H1 (cell line): ENCODE results near the gene NAA11. TPM values are rescaled to one million over a fixed set of nuclear protein-coding genes. Genes with fewer than 3 reads are reported as not detected.

ENCODE experiments used
- CTCF ChIA-PET: fragments of 300-600 bp; sonication (Branson Sonifier 250); formaldehyde crosslinking; loops from one replicate; lab custom pipeline; 2021; ENCODE audit not compliant: partially characterized antibody; lab: Charles Lee
- POLR2A ChIA-PET: fragments of 300-600 bp; sonication (Branson Sonifier 250); formaldehyde crosslinking; loops from one replicate; lab custom pipeline; 2021; ENCODE audit warnings: inconsistent platforms; ENCODE audit not compliant: partially characterized antibody; lab: Charles Lee
- DNase-seq, 2 experiments: peaks; one replicate each; pipeline versions ENCODE4 v3.0.0 to v3.0.0-alpha.2; 2010 to 2022; ENCODE audit warnings: low spot score in 2 of 2, low read depth in 1 of 2, mixed read lengths in 1 of 2
- FAIRE-seq: peaks from 2 replicates; lab custom pipeline; 2011; peaks lifted over from hg19 to GRCh38; lab: Jason Lieb, UNC
- H2AFZ ChIP-seq: 2 replicates; pipeline ENCODE4 v1.8.1; 2012; ENCODE audit warnings: low read length, inconsistent platforms
- H2AK5ac ChIP-seq: 2 replicates; pipeline ENCODE4 v1.6.1; 2013; ENCODE audit warnings: low read depth, low read length
- H2BK120ac ChIP-seq: replicated peaks from 2 replicates; pipeline ENCODE3; 2013; ENCODE audit warnings: low read depth, low read length, inconsistent platforms
- H2BK12ac ChIP-seq: 2 replicates; pipeline ENCODE4 v1.6.1; 2013; ENCODE audit warnings: low read depth, low read length
- H2BK15ac ChIP-seq: 2 replicates; pipeline ENCODE4 v1.6.1; 2013; ENCODE audit warnings: low read length
- H2BK20ac ChIP-seq: 2 replicates; pipeline ENCODE4 v1.6.1; 2013; ENCODE audit warnings: low read length
- H2BK5ac ChIP-seq: 2 replicates; pipeline ENCODE4 v1.6.1; 2013; ENCODE audit warnings: low read depth, low read length
- H3K14ac ChIP-seq: 2 replicates; pipeline ENCODE4 v1.6.1; 2013; ENCODE audit warnings: inconsistent platforms; ENCODE audit not compliant: insufficient read length
- H3K18ac ChIP-seq: 2 replicates; pipeline ENCODE4 v1.6.1; 2013; ENCODE audit warnings: low read length; ENCODE audit errors: extremely low read depth
- H3K23ac ChIP-seq: 2 replicates; pipeline ENCODE4 v1.6.1; 2013; ENCODE audit warnings: inconsistent platforms; ENCODE audit not compliant: insufficient read length
- H3K23me2 ChIP-seq: 2 replicates; pipeline ENCODE4 v1.6.1; 2013; ENCODE audit warnings: low read depth, low read length
- H3K27ac ChIP-seq: 2 replicates; pipeline ENCODE4 v1.6.1; 2011; ENCODE audit warnings: low read depth, low read length, inconsistent platforms
- H3K27me3 ChIP-seq, 4 experiments: replicated peaks in 1 of 4; 1 replicate in 1 of 4; 2 replicates in 3 of 4; pipeline versions ENCODE4 v1.6.1 to v1.8.1; 2011 to 2013; ENCODE audit warnings: low read length in 3 of 4, mild to moderate bottlenecking in 3 of 4, inconsistent platforms in 2 of 4, mixed read lengths in 2 of 4, moderate library complexity in 1 of 4; ENCODE audit not compliant: control insufficient read depth in 3 of 4, insufficient read depth in 3 of 4; ENCODE audit errors: extremely low read depth in 1 of 4
- H3K36me3 ChIP-seq, 4 experiments: 2 replicates each; pipeline versions ENCODE4 v1.6.1 to v1.8.1; 2011 to 2013; ENCODE audit warnings: mild to moderate bottlenecking in 4 of 4, low read length in 3 of 4, moderate library complexity in 2 of 4, control low read depth in 1 of 4, inconsistent platforms in 1 of 4; ENCODE audit not compliant: insufficient read depth in 4 of 4, control insufficient read depth in 2 of 4
- H3K4ac ChIP-seq: replicated peaks from 2 replicates; pipeline ENCODE3; 2013; ENCODE audit warnings: low read length, low read depth, mixed read lengths, inconsistent platforms; ENCODE audit not compliant: insufficient read length
- H3K4me1 ChIP-seq, 4 experiments: replicated peaks in 1 of 4; 1 replicate in 1 of 4; 2 replicates in 3 of 4; pipeline versions ENCODE4 v1.6.1 to v1.8.1; 2011 to 2013; ENCODE audit warnings: low read length in 3 of 4, inconsistent platforms in 2 of 4, mixed read lengths in 1 of 4; ENCODE audit not compliant: insufficient read depth in 4 of 4, control insufficient read depth in 3 of 4
- H3K4me2 ChIP-seq, 2 experiments: 2 replicates each; pipeline versions ENCODE4 v1.6.1 to v1.8.1; 2011 to 2013; ENCODE audit warnings: low read depth in 2 of 2, low read length in 2 of 2, control low read depth in 1 of 2, inconsistent platforms in 1 of 2, mild to moderate bottlenecking in 1 of 2; ENCODE audit not compliant: insufficient read depth in 1 of 2
- H3K4me3 ChIP-seq, 4 experiments: fragments of 200-600, 300-600 bp in 1 of 4; sonication (generic), shearing (Covaris generic), sonication (Bioruptor Twin) in 1 of 4; 2 replicates each; pipeline versions ENCODE4 v1.5.1 to v1.8.1; 2011 to 2016; ENCODE audit warnings: low read length in 4 of 4, low read depth in 3 of 4, control low read depth in 2 of 4, inconsistent platforms in 2 of 4, mild to moderate bottlenecking in 2 of 4, mixed read lengths in 1 of 4, moderate library complexity in 1 of 4; ENCODE audit not compliant: insufficient read depth in 2 of 4; ENCODE audit errors: extremely low read depth in 1 of 4
- H3K56ac ChIP-seq: replicated peaks from 2 replicates; pipeline ENCODE3; 2013; ENCODE audit warnings: low read depth, mild to moderate bottlenecking, mixed read lengths, low read length, inconsistent platforms; ENCODE audit not compliant: insufficient read length
- H3K79me1 ChIP-seq: 2 replicates; pipeline ENCODE4 v1.6.1; 2013; ENCODE audit warnings: low read depth, low read length, control low read depth
- H3K79me2 ChIP-seq, 2 experiments: 2 replicates each; pipeline versions ENCODE4 v1.6.1 to v1.8.1; 2012 to 2013; ENCODE audit warnings: low read length in 2 of 2, mild to moderate bottlenecking in 2 of 2, inconsistent platforms in 1 of 2; ENCODE audit not compliant: insufficient read depth in 2 of 2, control insufficient read depth in 1 of 2
- H3K9ac ChIP-seq, 4 experiments: replicated peaks in 1 of 4; 1 replicate in 1 of 4; 2 replicates in 3 of 4; pipeline versions ENCODE4 v1.6.1 to v1.8.1; 2011 to 2013; ENCODE audit warnings: low read depth in 3 of 4, low read length in 3 of 4, control low read depth in 2 of 4, mild to moderate bottlenecking in 2 of 4, moderate library complexity in 2 of 4, inconsistent platforms in 1 of 4; ENCODE audit errors: extremely low read depth in 1 of 4
- H3K9me3 ChIP-seq, 2 experiments: 2 replicates each; pipeline versions ENCODE4 v1.6.1 to v1.8.1; 2012 to 2013; ENCODE audit warnings: mild to moderate bottlenecking in 2 of 2, moderate library complexity in 2 of 2, control low read depth in 1 of 2, inconsistent platforms in 1 of 2, low read depth in 1 of 2, low read length in 1 of 2, mixed read lengths in 1 of 2; ENCODE audit not compliant: insufficient read depth in 2 of 2
- H4K20me1 ChIP-seq, 2 experiments: replicated peaks in 1 of 2; 2 replicates each; pipeline versions ENCODE3 to v1.8.1; 2011 to 2013; ENCODE audit warnings: inconsistent platforms in 2 of 2, low read length in 2 of 2, mild to moderate bottlenecking in 1 of 2; ENCODE audit not compliant: insufficient read depth in 2 of 2, control insufficient read depth in 1 of 2
- H4K5ac ChIP-seq: 2 replicates; pipeline ENCODE4 v1.6.1; 2013; ENCODE audit warnings: low read length, low read depth, mixed read lengths, inconsistent platforms; ENCODE audit not compliant: insufficient read length
- H4K8ac ChIP-seq: 2 replicates; pipeline ENCODE4 v1.8.0; 2013; ENCODE audit warnings: mild to moderate bottlenecking, moderate library complexity, low read length, inconsistent platforms; ENCODE audit not compliant: insufficient read depth; ENCODE audit errors: extremely low read depth
- H4K91ac ChIP-seq: replicated peaks from 2 replicates; pipeline ENCODE3; 2013; ENCODE audit warnings: low read length, mixed read lengths, inconsistent platforms; ENCODE audit not compliant: insufficient read length
- BCL11A ChIP-seq, 2 experiments: IDR thresholded peaks; one replicate each; pipeline ENCODE4 v1.6.1; 2011; ENCODE audit warnings: low read depth in 2 of 2, low read length in 2 of 2, mild to moderate bottlenecking in 2 of 2
- CBX8 ChIP-seq: fragments of 300-800, 300-1000 bp; sonication (generic); IDR thresholded peaks from 2 replicates; pipeline ENCODE4 v1.7.1; 2016; ENCODE audit warnings: low read depth, low read length, borderline replicate concordance
- CEBPB ChIP-seq: IDR thresholded peaks from 2 replicates; pipeline ENCODE4 v1.6.1; 2012; ENCODE audit warnings: low read depth, low read length
- CTCF ChIP-seq, 3 experiments: IDR thresholded peaks; 1 replicate in 2 of 3; 2 replicates in 1 of 3; pipeline versions ENCODE4 v1.5.1 to v1.6.1; 2011; ENCODE audit warnings: low read length in 3 of 3, mild to moderate bottlenecking in 3 of 3, inconsistent platforms in 2 of 3, low read depth in 1 of 3, moderate library complexity in 1 of 3; ENCODE audit not compliant: insufficient read depth in 1 of 3; ENCODE audit errors: control extremely low read depth in 1 of 3
- E2F6 ChIP-seq: IDR thresholded peaks from 2 replicates; pipeline ENCODE4 v1.6.1; 2012; ENCODE audit warnings: inconsistent platforms
- GTF2F1 ChIP-seq: IDR thresholded peaks from 2 replicates; pipeline ENCODE4 v1.6.1; 2012; ENCODE audit warnings: low read depth, low read length, improper control_type of control experiment, borderline replicate concordance
- HDAC6 ChIP-seq: IDR thresholded peaks from one replicate; pipeline ENCODE4 v1.7.1; 2012; ENCODE audit warnings: low read depth, mild to moderate bottlenecking, inconsistent platforms, low read length, moderate library complexity
- POLR2AphosphoS5 ChIP-seq: IDR thresholded peaks from 2 replicates; pipeline ENCODE4 v1.6.1; 2011; ENCODE audit warnings: low read depth, low read length
- SAP30 ChIP-seq: fragments of 300-600 bp; sonication (generic); IDR thresholded peaks from 2 replicates; pipeline ENCODE4 v1.7.1; 2012; ENCODE audit warnings: low read length, moderate library complexity, mild to moderate bottlenecking, inconsistent platforms; ENCODE audit not compliant: insufficient read depth, insufficient replicate concordance
- SIX5 ChIP-seq: IDR thresholded peaks from 2 replicates; pipeline ENCODE4 v1.6.1; 2011; ENCODE audit warnings: mild to moderate bottlenecking, low read depth, low read length
- SUZ12 ChIP-seq: fragments of 200-600 bp; sonication (generic); IDR thresholded peaks from 2 replicates; pipeline ENCODE4 v1.6.1; 2012; ENCODE audit warnings: mild to moderate bottlenecking, inconsistent platforms, low read length, moderate library complexity, mixed read lengths
- TBP ChIP-seq: IDR thresholded peaks from 2 replicates; pipeline ENCODE4 v1.6.1; 2011; ENCODE audit warnings: low read depth, low read length, improper control_type of control experiment
- WGBS, 2 experiments: shearing (Covaris generic) in 1 of 2; methylation state at CpG; one replicate each; pipeline versions ENCODE4 v1.1.6 to v1.1.7; 2013 to 2015; ENCODE audit warnings: low lambda C conversion rate in 2 of 2, mixed read lengths in 2 of 2, inconsistent platforms in 1 of 2, low coverage in 1 of 2, missing lambda C conversion rate in 1 of 2; ENCODE audit not compliant: insufficient replicate concordance in 2 of 2, insufficient coverage in 1 of 2, insufficient read length in 1 of 2; ENCODE audit errors: extremely low coverage in 1 of 2, missing lambda C conversion rate in 1 of 2; 5-methylcytosine and 5-hydroxymethylcytosine counted together
- polyA plus RNA-seq, 7 experiments: library from polyadenylated mRNA; depleted of rRNA in 3 of 7; stranded (reverse) in 5 of 7; unstranded in 2 of 7; fragments of >200 nt in 5 of 7; fragments of 200-250 nt in 2 of 7; gene quantifications; 1 replicate in 5 of 7; 2 replicates in 1 of 7; 4 replicates in 1 of 7; pipeline versions ENCODE4 v1.2.1 to v1.2.3, GENCODE V29; 2011 to 2013; ENCODE audit warnings: missing spikeins in 2 of 7, mixed read lengths in 2 of 7
- total RNA-seq: library from RNA; stranded (reverse); fragmentation: NEBNext Ultra II Directional; extraction: Animal tissue kit (Norgen Biotek cat#: 25700); gene quantifications from 2 replicates; pipeline ENCODE4 v1.2.1, GENCODE V29; 2021

The NAA11 gene
- total and polyA plus RNA-seq, 2 of the 8 experiments (the other 6 are each of a cell fraction or from before 2014, with no cell fraction given): not detected

GRCh38 chr4:79330720-79331119 is 4.9 kb upstream of the NAA11 start:
- Histone ChIP-seq H4K8ac (peak overlapping the region; percentile 62; the same call in 1 of the 2 replicates), H2BK20ac (no peak overlapping the region), H3K14ac (no peak overlapping the region), H3K79me2 (no peaks in the 10 kb centered on the region), H4K20me1 (no peaks in the 10 kb centered on the region), H3K27ac (no peak overlapping the region), H3K79me1 (no peaks in the 10 kb centered on the region), H3K9me3 (no peaks in the 10 kb centered on the region), H2BK15ac (no peak overlapping the region), H2BK5ac (no peak overlapping the region), H3K27me3 (no peaks in the 10 kb centered on the region), H3K4ac (no peak overlapping the region), H2AK5ac (no peak overlapping the region), H4K5ac (no peak overlapping the region), H3K23me2 (no peaks in the 10 kb centered on the region; the same call in 1 of the 2 replicates), H2BK120ac (no peak overlapping the region), H4K91ac (no peak overlapping the region), H3K4me2 (no peak overlapping the region), H3K18ac (no peak overlapping the region), H3K9ac (no peak overlapping the region), H3K56ac (no peak overlapping the region), H2BK12ac (no peak overlapping the region), H2AFZ (peak overlapping the region; percentile 68), H3K4me1 (no peaks in the 10 kb centered on the region), H3K23ac (no peak overlapping the region), H3K36me3 (no peaks in the 10 kb centered on the region), H3K4me3 (no peak overlapping the region)
- POLR2A ChIA-PET: no interaction called here
- 95% methylated on average over 2 of the region's 2 CpGs; no CpG with 5 or more reads in 1 of the 2 experiments for WGBS, 2 experiments
- DNase-seq (no peak), FAIRE-seq (no peak)
- CTCF ChIA-PET: no interaction called here
- no peak for TF ChIP-seq SUZ12
- no peak for TF ChIP-seq CEBPB
- no peak for TF ChIP-seq E2F6
- TF ChIP-seq SIX5: no peak
- no peak for TF ChIP-seq POLR2AphosphoS5
- TF ChIP-seq CTCF (IDR thresholded peaks at IDR 0.05; ENCODE audit: control extremely low read depth in 1 of 3, insufficient read depth in 1 of 3, low read depth in 1 of 3, low read length in 3 of 3): no peak
- no peak for TF ChIP-seq SAP30
- TF ChIP-seq GTF2F1: no peak
- TF ChIP-seq HDAC6: no peak
- TF ChIP-seq BCL11A (IDR thresholded peaks at IDR 0.05; ENCODE audit: low read depth in 2 of 2, low read length in 2 of 2): no peak
- TF ChIP-seq TBP: no peak
- TF ChIP-seq CBX8: no peak
